GM19099 (cell line): Measurements from ENCODE around the gene DBNDD1.

Experiments
- POLR2A ChIP-seq: IDR thresholded peaks from 3 replicates; pipeline ENCODE4 v1.6.1; 2011; ENCODE audit warnings: low read depth; ENCODE audit not compliant: insufficient read length; ENCODE audit errors: extremely low read depth

The DBNDD1 gene

DNA sequence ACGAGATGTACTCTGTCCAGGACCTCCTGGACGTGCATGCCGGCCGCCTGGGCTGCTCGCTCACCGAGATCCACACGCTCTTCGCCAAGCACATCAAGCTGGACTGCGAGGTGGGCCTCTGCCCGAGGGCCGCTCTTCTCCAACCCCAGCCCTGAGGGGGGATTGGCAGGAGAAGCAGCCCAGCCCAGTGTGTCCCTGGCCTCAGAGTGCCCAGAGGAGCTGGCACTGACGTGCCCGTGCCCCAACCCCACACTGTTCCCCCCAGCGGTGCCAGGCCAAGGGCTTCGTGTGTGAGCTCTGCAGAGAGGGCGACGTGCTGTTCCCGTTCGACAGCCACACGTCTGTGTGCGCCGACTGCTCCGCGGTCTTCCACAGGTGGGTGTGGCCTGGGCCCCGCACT lies 55.1 kb downstream of the DBNDD1 start:
- TF ChIP-seq POLR2A, result no peak

- TF ChIP-seq POLR2A, result no peak
Observed at GRCh38 chr16:89962754-89963498, 56.3 kb downstream of the DBNDD1 start.

DNA sequence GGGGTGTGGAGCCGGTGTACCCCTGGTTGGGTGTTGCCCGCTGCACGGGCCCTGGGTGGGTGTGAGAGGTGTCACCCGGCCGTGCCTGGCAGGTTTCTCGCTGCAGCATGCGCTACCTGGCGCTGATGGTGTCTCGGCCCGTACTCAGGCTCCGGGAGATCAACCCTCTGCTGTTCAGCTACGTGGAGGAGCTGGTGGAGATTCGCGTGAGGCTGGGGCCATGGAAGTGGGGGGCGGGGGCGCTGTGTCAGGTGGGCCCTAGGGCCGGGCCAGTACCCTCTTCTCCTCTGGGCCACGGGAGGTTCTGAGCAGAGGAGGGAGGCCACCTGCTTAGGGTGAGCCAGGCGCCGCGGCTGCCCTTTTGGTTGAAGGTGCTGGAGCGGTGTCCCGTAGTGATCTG lies 57.3 kb downstream of the DBNDD1 start:
- TF ChIP-seq POLR2A, result no peak

- TF ChIP-seq POLR2A, result no peak
Observed at GRCh38 chr16:89960966-89961365, 58.3 kb downstream of the DBNDD1 start.

DNA sequence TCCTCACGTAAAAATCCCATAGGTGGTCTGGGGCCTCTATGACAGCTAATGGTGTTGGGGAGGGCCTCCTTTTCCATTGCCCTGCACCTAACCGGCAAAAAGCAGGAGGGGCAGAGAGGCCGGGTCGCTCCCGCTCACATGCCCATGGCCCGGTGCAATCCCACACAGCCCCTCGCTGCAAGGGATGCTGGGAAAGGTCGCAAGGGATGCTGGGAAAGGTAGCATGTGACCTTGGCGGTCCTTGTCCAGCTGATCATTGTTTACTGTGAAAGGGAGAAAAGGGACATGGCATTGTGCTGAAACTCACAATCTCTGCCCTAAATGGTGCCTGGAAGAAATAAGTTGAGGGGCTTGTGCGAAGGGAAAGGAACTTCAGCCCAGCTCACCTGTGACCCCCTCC lies 60.7 kb downstream of the DBNDD1 start:
- no peak for TF ChIP-seq POLR2A

DNA sequence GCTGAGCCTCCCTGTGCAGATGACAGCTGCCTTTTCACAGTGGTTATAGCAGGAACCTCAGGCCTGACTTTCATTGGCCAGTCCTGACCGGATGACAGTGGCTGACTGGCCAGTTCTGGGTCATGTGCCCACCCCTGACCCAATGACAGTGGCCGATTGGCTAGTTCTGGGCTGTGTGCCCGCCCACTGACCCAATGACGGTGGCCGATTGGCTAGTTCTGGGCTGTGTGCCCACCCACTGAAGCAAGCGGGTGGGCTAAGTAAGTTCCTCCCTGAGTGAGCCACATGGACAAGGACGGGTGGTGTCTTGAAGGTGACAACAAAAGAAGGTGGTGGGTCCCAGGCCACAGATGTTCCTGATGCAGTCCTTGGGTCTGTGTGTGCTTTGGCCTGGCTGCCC lies 61.2 kb downstream of the DBNDD1 start:
- no peak for TF ChIP-seq POLR2A

GRCh38 chr16:89957216-89957785 lies 62.0 kb downstream of the DBNDD1 start:
- no peak for TF ChIP-seq POLR2A

DNA sequence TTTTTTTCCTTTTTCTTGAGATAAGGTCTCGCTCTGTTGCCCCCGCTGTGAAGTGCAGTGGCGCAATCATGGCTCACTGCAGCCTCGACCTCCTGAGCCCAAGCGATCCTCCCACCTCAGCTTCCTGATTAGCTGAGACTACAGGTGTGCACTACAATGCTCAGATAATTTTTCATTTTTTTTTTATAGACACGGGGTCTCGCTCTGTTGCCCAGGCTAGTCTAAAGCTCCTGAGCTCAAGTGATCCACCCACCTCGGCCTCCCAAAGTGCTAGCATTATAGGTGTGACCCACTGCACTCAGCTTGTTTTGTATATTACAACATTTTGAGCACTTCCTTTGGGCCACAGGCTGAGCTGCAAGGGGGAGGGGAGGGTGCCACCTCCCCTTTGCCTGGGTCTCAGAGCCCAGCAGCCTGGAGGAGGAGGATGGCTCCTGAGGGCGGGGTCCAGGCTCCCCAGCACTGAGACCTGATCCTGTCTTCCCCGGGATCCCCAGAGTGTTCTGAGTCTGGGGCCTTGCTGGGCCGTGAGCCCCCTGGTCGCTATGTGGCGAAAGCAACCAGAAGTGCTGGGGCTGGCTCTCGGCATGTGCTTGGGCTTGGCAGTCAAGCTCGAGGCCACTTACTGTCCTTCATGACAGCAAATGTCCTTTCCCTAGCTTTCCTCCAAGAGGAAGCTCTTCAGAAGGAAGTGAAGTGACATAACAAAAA lies 62.6 kb downstream of the DBNDD1 start:
- no peak for TF ChIP-seq POLR2A

- TF ChIP-seq POLR2A, result no peak
Observed at GRCh38 chr16:89955001-89955685, 64.1 kb downstream of the DBNDD1 start.
